Kidney tubule cell (primary cell): ENCODE data around the gene SETMAR.
"Not testable (repeated sequence)": the region's sequence is repeated elsewhere in the genome, so short reads cannot be mapped to it uniquely, and the experiment has no call there.

Source experiments
- DNase-seq: peaks from one replicate; pipeline ENCODE4 v3.0.0-alpha.2; 2018; ENCODE audit warnings: low spot score

Gene SETMAR

DNA sequence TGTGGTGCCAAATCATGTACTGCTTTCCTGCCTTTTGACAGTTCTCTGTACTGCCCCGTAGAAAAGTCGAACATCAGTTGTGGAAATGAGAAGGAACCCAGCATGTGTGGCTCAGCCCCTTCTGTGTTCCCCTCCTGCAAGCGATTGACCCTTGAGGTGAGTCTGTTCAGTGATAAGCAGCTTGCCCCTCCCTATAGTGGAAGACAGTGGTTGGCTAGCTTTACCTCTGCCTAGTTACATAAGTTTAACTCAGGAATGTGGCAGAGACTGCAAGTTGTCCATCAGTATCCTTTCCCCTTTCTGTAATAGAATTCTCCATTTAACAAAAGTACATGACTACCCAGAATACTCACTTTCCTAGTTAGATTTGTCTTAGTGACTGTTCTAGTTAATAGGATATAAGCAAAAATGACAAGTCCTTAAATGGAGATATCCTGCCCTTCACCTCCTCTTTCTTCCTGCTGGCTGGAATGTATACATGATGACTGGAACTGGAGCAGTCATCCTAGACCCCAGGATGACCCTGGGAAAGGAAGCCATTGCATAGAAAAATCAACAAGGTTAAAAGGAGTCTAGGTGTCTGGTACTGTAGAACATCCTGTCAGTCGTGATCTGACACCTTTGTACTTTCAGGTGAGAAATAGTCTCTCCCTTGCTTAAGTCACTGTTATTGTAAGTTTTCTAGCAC lies 10.6 kb downstream of the SETMAR start:
- DNase-seq, result peak; percentile 66

DNA sequence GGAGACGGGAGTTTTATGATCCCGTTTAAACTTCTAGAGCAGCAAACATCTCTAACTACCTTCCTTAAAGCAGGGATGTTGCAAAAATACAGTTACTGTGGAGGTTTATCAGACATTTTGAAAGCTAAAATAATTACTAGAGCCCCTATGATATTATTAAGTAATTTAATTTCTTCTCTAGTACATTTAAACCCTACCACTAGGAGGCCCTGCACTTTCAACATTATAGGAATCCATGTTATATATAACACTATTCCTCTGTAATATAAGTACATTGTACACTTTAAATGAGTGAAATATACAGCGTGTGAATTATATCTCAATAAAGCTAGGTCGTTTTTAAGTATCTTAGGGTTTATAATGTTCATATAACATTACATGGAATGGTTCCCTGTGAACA lies 11.5 kb downstream of the SETMAR start:
- DNase-seq, result no peak

DNA sequence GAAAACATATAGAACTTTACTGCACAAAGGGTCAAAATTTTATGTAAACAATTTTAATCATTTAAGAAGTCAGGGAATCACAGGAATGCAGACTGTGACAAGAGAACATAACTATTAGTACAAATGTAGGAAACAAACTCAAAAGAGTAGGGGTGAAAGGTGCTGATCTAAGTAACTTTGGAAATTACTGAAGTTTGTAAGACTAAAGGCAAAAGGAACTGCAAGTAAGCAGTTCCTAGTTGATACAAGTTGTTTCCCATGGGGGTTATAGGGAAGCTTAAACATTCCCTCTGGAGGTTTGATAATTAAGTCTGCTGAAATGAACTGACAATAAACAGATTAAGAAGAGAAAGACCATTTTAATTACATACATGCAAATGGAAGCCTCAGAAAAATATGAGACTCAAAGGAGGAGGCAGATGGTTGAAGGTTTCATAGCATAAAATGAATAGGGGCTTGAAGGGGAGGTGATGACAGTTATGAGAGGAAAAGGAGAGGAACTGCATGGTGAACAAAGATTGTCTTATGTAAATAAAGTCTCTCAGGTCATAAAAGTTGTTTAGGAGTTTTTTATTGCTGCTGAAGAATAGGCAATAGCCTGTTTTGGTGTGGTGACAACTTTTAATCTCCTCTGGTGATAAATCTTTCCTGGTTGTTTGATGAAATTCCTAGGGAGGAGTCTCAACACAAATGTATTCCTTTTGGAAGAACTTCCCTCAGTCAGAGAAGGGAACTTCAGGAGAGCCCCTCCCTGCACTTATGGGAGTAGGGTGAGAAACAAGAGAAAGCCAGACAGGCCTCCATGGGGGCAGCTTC lies 17.1 kb downstream of the SETMAR start:
- DNase-seq, result no peak

DNA sequence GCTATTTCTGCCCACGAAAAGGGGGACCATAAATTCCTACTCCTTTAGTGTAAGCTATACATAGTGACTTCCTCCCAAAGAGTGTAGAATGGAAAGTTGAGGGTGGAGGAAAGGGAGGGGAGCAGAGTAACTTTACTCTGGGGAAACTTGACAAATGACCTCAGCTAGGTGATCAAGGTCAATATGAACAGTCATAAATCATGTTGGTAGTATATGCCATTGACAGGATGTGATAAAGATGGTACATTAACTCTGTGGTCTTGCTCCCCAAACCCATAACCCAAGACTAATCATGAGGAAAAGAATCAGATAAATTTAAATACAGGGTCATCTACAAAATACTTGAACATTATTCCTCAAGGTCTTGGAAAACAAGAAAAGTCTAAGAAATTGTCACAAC lies 18.6 kb downstream of the SETMAR start:
- DNase-seq, result no peak

DNA sequence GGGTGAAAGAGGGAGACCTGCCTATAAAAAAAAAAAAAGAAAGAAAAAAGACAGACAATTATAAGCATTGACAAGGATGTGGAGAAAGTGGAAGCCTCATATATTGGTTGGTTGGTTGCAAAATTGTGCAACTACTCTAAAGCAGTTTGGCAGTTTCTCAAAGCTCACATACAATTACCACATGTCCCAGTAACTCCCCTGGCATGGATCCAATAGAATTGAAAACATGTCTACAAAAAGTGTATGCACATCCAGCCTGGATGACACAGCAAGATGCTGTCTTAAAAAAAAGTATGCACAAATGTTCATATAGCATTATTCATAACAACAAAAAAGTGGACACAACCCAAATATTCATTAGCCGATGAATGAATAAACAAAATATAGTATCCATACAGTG lies 19.5 kb downstream of the SETMAR start:
- no peak for DNase-seq

DNA sequence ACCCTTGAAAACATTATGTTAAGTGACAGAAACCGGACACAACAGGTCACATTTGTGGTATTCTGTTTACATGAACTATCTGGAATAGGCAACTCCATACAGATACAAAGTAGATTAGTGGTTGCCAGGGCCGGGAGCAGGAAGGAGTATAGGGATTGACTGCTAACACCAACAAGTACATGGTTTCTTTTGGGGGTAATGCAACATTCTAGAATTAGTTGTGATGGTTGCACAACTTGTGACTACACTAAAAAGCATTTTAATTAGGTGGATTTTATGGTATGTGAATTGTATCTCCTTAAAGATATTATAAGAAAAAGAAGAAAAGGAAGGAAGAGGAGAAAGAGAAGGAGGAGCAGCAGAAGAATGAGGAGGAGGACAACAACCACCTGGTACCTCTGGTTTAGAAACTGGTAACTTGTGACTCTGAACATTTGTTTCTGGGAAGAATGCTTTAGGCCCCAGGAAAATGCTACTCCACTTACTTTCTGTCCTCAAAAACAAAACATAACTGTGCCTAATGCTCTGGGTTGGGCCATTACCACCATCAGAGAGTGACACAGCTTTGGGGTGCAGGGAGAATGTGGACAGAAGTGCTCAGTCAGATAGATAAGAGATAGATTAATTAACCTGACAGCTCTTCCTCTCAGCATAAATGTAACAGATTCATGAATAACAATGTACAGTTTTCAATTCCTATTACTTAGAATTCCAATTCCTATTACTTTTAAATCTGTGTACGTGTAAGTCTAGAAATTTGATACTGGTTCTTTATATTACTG lies 20.3 kb downstream of the SETMAR start:
- no peak for DNase-seq

DNA sequence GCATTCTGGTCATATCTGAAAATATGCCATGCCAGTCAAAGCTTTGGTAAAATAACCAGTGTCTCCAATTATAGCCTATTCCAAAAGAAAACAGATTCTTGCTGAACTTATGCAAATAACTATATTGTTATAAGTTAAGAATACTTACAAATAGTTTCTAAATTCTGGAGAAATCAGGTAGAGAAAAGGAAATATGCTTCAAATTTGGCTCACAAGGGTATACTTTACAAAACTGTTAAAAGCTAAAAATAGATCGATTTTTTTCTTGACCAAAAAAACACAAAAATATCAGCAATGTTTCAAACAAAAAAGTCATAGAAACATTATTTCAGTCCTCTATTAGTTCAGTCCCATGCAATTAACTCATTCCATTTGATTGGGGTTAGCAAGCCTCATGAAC lies 23.7 kb downstream of the SETMAR start:
- no peak for DNase-seq

DNA sequence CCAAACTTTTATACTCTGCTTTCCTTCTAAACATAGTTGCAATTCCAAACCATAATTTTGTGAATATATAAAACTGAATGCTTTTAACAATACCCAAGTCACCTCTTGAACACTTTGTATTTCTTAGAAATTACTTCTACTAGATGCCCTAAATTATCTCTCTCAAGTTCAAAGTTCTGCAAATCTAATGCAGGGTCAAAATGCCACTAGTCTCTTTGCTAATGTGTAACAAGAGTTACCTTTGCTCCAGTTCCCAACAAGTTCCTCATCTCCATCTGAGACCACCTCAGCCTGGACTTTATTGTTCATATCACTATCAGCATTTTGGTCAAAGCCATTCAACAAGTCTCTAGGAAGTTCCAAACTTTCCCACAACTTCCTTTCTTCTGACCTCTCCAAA lies 26.6 kb downstream of the SETMAR start:
- not testable (repeated sequence) for DNase-seq

DNA sequence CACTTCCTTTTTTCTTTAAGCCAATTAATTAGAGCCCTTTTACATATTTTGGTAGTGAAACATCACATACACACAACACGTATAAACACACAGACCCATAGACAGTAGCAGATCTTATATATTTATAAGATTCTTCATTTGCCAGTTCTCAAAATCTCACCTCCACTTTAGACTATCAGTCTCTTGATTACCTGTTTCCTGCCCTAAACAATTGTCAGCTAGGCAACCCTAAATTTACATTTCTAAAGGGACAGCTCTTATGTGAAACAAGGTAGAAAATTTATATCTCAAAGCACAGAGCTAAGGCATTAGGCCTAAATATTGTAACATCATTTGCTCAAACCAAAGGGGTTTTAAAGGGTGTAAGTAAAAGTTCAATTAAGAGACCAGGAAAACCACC lies 28.9 kb downstream of the SETMAR start:
- DNase-seq, result no peak

DNA sequence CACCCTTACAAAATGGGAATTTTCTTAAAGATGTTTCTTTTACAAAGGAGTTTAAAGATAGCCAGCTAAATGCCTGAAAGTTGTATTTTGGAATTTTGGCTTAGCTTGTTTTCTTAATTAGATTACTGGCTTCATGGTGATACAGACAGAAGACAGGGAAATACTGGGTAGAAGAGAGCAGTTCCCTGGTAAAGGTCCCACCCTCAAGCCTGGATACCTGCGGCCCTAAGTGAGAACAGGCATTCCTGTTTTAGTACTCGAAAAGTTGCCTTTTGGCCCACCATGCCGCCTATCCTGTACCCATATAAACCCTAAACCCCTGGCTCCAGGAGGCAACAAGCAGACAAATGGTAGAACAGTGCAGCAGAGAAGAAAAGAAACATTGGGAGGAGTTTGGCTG lies 29.4 kb downstream of the SETMAR start:
- DNase-seq, result no peak

DNA sequence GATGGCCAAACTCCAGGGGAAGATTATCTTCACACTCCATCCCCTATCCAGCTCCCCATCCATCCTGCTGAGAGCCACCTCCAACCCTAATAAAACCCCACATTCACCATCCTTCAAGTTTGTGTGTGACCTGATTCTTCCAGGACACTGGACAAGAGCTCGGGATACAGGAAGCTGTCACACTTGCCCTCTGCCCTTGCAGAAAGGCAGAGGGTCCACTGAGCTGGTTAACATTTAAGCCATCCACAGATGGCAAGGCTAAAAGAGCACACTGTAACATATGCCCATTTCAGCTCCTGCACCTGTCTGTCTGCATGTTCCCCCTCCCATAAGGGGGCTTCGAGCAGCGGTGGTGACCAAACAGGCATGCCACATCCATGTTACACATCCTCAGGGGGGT lies 29.8 kb downstream of the SETMAR start:
- no peak for DNase-seq

DNA sequence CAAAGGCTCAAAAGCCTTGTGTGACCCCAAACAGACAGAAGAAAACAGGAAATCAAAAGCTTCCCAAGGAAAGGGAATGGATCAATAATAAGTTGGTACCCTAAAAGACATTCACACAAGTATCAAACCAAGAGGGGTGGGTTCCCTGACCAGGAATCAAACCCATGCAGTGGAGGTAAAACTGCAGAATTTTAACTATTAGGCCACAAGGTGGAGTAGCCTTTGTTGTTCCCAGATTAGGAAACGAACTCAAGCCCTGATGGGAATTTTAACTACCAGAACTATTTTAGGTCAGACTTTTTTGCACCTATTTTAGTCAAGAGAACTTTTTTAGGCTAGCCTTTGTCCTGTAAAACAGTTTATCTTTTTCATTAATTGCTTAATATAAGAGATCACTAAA lies 31.4 kb downstream of the SETMAR start:
- DNase-seq, result no peak

DNA sequence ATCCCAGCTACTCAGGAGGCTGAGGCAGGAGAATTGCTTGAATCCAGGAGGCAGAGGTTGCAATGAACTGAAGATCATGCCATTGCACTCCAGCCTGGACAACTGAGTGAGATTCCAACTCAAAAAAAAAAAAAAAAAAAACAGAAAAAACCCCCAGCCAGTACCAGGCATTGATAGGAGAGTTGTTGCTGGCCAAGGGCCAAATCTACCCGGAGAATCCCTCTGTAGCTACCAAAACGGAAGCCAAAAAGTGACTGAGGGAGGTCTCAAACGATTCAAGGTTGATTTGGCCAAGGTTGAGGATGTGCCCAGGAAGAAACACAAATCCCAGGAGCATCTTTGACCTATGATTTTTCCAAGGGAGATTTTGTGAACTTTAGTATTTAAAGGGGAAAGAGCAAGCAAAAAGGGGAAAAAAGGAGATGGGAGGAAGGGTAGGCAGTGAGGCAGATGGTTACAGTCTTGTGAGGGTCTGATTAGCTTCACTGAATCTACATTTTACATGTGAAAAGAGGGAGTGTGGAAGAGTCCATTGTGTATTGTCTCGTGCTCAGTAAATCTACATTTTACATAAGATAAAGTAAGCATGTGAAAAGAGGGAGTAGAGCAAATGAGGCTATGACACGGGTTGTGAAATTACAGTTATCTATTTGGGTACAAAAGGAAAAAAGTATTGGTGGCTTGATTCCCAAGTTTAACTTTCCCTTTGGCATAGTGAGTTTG lies 32.8 kb downstream of the SETMAR start:
- DNase-seq, result no peak

DNA sequence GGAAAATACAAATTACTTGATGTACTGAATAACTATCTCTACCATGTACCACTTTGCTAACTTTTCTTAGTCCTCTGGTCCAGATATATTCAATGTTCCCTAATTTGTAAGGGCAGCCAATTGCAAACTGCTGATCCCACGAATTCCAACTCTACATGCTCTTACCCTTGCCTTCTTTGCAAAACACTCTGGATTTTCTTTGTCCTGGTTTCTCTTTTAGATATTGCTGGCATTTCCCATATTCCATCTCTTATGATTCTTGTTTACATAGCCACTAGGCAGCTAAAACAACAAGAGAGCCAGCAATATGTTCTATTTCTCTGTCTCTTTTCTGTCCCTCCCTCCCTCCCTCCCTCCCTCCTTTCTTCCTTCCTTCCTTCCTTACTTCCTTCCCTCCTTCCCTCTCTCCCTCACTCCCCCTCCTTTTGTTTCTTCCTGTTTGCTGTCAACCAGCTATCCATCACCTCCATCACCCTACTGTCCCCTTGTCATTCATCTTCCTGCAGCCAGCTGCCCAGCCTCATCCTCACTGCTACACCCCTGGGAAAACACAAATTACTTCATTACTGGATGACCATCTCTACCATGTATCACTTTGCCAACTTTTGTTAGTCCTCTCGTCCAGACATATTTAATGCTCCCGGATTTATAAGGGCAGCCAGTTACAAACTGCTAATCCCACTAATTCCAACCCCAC lies 33.8 kb downstream of the SETMAR start:
- DNase-seq, result no peak

DNA sequence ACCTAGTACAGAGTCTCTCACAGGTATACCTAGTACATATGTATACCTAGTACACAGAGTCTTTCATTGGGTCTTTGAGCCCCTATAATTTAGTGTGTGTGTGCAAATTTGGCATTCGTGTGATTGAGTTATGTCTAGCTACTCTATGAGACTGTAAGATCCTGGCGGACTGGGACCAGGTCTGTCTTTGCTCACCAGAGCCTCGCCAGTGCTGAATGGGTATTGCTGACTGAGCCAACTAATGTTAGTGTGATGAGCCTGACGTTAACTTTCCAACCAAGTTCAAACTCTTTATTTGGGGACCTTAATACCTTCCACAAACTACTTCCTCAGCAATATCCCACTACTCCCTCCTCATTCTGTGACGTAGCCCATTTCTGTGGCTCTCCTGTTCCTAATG lies 35.6 kb downstream of the SETMAR start:
- no peak for DNase-seq

DNA sequence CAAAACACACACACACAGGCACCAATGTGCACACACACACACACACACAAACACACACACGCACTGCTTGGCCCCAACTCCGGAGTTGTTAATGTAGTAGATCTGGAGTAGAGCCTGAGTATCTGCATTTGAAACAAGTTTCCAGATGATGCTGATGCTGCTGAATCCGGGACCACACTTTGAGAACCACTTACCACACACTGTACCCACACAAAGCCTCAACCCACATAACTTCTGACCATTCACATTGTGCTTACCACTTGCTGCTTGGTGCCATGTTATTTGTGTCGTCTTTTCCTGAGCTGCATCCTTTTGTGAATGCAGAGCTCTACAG lies 36.9 kb downstream of the SETMAR start:
- DNase-seq, result no peak

DNA sequence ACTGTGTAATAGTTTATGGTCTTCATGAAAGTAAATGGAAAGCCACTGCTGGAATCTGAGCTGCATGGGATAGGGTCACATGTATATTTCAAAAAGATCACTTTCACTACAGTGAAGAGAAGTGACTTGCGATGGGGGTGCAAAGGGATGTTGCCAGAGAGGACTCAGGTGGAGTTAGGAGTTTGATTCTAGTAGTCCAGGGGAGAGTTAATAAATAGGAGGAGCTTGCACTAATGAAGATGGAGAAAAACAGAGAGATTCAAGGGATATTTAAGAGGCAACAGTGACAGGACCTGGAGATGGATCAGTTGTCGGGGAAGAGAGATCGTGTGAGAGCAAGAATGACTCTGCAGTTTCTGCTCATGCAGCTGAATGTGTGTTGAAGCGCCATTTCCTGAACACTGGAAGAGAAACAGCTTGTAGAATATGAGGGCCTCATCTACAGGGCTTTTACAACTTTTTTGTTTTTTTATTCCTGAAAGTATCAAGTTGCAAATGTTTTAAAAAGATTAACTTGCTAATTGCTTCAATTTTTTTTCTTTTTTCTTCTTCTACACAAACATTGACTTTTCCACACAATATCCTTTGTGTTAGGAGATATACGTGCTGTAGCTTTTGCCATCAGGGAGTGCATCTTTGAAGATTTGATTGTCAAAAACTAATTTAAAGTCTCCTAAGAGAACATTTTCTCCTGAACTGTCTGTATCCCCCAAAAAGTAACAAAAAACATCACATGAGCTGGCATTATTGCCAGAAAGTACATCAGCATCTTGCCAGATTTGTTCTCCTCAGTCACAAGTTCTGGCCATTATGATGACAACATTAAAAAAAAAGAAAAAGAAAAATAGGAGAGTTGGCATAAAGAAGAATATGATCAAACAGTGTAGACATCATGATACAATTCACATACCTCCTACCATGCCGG lies 37.5 kb downstream of the SETMAR start:
- no peak for DNase-seq

DNA sequence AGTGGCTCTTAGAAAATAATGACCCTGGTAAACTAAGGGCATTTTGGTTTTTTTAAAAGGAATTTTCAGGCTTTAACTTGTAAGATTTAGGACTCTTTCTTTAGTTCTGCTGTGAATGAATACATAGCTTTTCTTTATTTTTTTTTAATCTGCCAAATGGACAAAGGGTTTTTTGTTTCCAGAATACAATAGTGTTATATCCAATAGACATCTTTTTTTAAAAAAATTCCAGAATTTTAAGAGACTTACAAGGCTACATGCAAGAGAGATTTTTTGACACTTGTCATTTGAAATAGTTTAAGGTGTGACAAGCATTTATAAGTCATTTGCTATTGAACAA lies 38.1 kb downstream of the SETMAR start:
- no peak for DNase-seq

DNA sequence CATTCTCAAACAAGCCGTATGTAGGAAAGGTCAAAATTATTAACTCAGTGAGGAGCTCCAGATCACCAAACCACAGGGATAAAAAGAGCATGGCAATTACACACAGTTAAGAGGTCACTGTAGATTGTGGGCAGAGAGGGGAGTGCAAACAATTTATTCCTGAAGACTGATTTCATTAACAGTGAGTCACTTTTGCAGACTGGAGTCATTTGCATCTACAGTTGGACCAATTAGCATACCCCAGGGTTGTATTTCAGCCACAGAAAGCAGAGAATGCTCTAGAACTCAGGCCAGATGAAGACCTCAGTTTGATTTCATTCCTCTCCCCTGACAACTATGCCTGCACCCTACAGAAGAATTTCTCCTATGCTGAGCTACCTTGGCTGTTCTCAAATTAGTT lies 40.1 kb downstream of the SETMAR start:
- peak; percentile 28 for DNase-seq

DNA sequence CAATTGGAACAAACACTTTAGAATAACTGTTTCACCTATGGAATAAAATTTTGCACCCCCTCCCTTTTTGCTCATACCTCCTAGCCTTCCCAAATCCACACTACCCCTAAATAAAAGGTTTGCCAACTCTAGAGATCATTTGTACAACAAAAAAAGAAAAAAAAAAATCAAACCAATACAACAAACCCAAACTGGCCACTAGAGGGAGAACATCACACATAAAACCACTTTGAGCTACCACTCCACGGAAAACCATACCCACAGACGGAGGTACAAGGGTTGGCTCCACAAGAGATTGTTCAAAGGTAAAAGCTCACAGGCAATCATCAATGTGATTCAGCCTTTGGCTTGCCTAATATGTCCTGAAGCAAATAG lies 47.6 kb downstream of the SETMAR start:
- peak; percentile 58 for DNase-seq
